HepG2 (cell line): Measurements from ENCODE around the gene TGM1. TPM values are rescaled to one million over a fixed set of nuclear protein-coding genes. Genes with fewer than 3 reads are reported as not detected.

Source experiments
- CTCF ChIP-seq: sonication (generic); formaldehyde crosslinking; IDR thresholded peaks from 2 replicates; pipeline ENCODE4 v1.5.0; 2020; ENCODE audit warnings: mild to moderate bottlenecking, missing genetic modification reagents, moderate library complexity
- DNMT1 ChIP-seq: sonication (generic); formaldehyde crosslinking; IDR thresholded peaks from 2 replicates; pipeline ENCODE4 v1.5.1; 2020; ENCODE audit warnings: mild to moderate bottlenecking, missing genetic modification reagents
- FOXA1 ChIP-seq, 2 experiments: fragments of 450-650 bp in 1 of 2; sonication (generic) in 1 of 2; formaldehyde crosslinking in 1 of 2; IDR thresholded peaks; 2 replicates each; pipeline versions ENCODE4 v1.4.0 to v1.6.1; 2016 to 2020; ENCODE audit warnings: missing genetic modification reagents in 1 of 2
- GTF2F1 ChIP-seq: fragments of 150-350 bp; IDR thresholded peaks from 2 replicates; pipeline ENCODE4 v1.6.1; 2014; ENCODE audit warnings: low read length
- KDM5B ChIP-seq: sonication (generic); formaldehyde crosslinking; IDR thresholded peaks from 2 replicates; pipeline ENCODE4 v1.4.0; 2020; ENCODE audit warnings: missing genetic modification reagents, mild to moderate bottlenecking, borderline replicate concordance
- KMT2B ChIP-seq: IDR thresholded peaks from 2 replicates; pipeline ENCODE4 v1.6.1; 2016; ENCODE audit warnings: missing genetic modification reagents, missing compliant biosample characterization
- MXI1 ChIP-seq: IDR thresholded peaks from 3 replicates; pipeline ENCODE4 v1.6.1; 2012; ENCODE audit warnings: low read depth, low read length, inconsistent platforms, borderline replicate concordance
- NFIB ChIP-seq: sonication (generic); formaldehyde crosslinking; IDR thresholded peaks from 2 replicates; pipeline ENCODE4 v1.9.0; 2021; ENCODE audit warnings: missing genetic modification reagents, mild to moderate bottlenecking, borderline replicate concordance
- PHF20 ChIP-seq: sonication (generic); formaldehyde crosslinking; IDR thresholded peaks from 2 replicates; pipeline ENCODE4 v1.5.0; 2020; ENCODE audit warnings: mild to moderate bottlenecking, missing genetic modification reagents
- POLR2AphosphoS5 ChIP-seq: IDR thresholded peaks from 2 replicates; pipeline ENCODE4 v1.6.1; 2012; ENCODE audit warnings: low read depth, low read length
- PREB ChIP-seq: sonication (generic); formaldehyde crosslinking; IDR thresholded peaks from 2 replicates; pipeline ENCODE4 v1.4.0; 2020; ENCODE audit warnings: missing genetic modification reagents
- RBM39 ChIP-seq: fragments of 200-400 bp; formaldehyde crosslinking; IDR thresholded peaks from one replicate; pipeline ENCODE4 v1.6.1; 2018; ENCODE audit warnings: antibody characterized with exemption, mild to moderate bottlenecking, low read depth, low read length; ENCODE audit not compliant: poor library complexity, severe bottlenecking
- SIN3B ChIP-seq: fragments of 150-350 bp; IDR thresholded peaks from 2 replicates; pipeline ENCODE4 v1.6.1; 2014; ENCODE audit warnings: low read length
- TCF12 ChIP-seq, 2 experiments: fragments of 450-650 bp in 1 of 2; sonication (generic) in 1 of 2; formaldehyde crosslinking in 1 of 2; IDR thresholded peaks; 2 replicates each; pipeline versions ENCODE4 v1.6.1 to v1.8.0; 2017 to 2022; ENCODE audit warnings: antibody characterized with exemption in 1 of 2, mild to moderate bottlenecking in 1 of 2, missing genetic modification reagents in 1 of 2, moderate library complexity in 1 of 2
- XRCC5 ChIP-seq: fragments of 200-400 bp; formaldehyde crosslinking; optimal IDR thresholded peaks from 2 replicates; pipeline ENCODE3; 2017; ENCODE audit warnings: mild to moderate bottlenecking, low read length
- ZBTB38 ChIP-seq: sonication (generic); formaldehyde crosslinking; IDR thresholded peaks from 2 replicates; pipeline ENCODE4 v1.5.1; 2020; ENCODE audit warnings: mild to moderate bottlenecking, missing genetic modification reagents
- ZMAT3 ChIP-seq: sonication (generic); formaldehyde crosslinking; conservative IDR thresholded peaks from 2 replicates; pipeline ENCODE4 v1.7.0; 2021; ENCODE audit warnings: missing genetic modification reagents
- ZNF256 ChIP-seq: sonication (generic); formaldehyde crosslinking; conservative IDR thresholded peaks from 2 replicates; pipeline ENCODE4 v1.4.0; 2020; ENCODE audit warnings: missing genetic modification reagents
- ZNF530 ChIP-seq: sonication (generic); formaldehyde crosslinking; IDR thresholded peaks from 2 replicates; pipeline ENCODE4 v1.5.0; 2020; ENCODE audit warnings: low read depth, mild to moderate bottlenecking, missing genetic modification reagents
- ZNF615 ChIP-seq: sonication (generic); formaldehyde crosslinking; IDR thresholded peaks from 2 replicates; pipeline ENCODE4 v1.5.0; 2020; ENCODE audit warnings: mild to moderate bottlenecking, missing genetic modification reagents, borderline replicate concordance
- ZNF674 ChIP-seq: sonication (generic); formaldehyde crosslinking; IDR thresholded peaks from 2 replicates; pipeline ENCODE4 v1.5.0; 2020; ENCODE audit warnings: low read depth, mild to moderate bottlenecking, missing genetic modification reagents
- ZNF792 ChIP-seq: IDR thresholded peaks from 2 replicates; pipeline ENCODE4 v1.6.1; 2016
- ZSCAN20 ChIP-seq: sonication (generic); formaldehyde crosslinking; IDR thresholded peaks from 2 replicates; pipeline ENCODE4 v1.4.0; 2020; ENCODE audit warnings: missing genetic modification reagents, mild to moderate bottlenecking, borderline replicate concordance
- ZSCAN21 ChIP-seq: sonication (generic); formaldehyde crosslinking; IDR thresholded peaks from 2 replicates; pipeline ENCODE4 v1.8.0; 2022; ENCODE audit warnings: mild to moderate bottlenecking, missing genetic modification reagents, moderate library complexity, borderline replicate concordance
- ZZZ3 ChIP-seq: sonication (generic); formaldehyde crosslinking; IDR thresholded peaks from 2 replicates; pipeline ENCODE4 v1.4.0; 2020; ENCODE audit warnings: missing genetic modification reagents, mild to moderate bottlenecking, borderline replicate concordance
- polyA plus RNA-seq, 8 experiments: library from polyadenylated mRNA; depleted of rRNA in 3 of 8; stranded (reverse) in 7 of 8; unstranded in 1 of 8; fragments of >200 nt; fragmentation: Illumina TruSeq in 4 of 8; extraction: Trizol in 4 of 8; gene quantifications; 2 replicates each; pipeline versions ENCODE4 v1.2.1 to v1.2.3, GENCODE V29; 2011 to 2016; ENCODE audit warnings: low read depth in 4 of 8, missing spikeins in 1 of 8, mixed read lengths in 1 of 8; ENCODE audit not compliant: insufficient read depth in 1 of 8
- total RNA-seq, 5 experiments: library from RNA; depleted of rRNA; stranded (reverse); fragments of >200 nt; fragmentation: Illumina TruSeq; extraction: Trizol; gene quantifications; 2 replicates each; pipeline ENCODE4 v1.2.3, GENCODE V29; 2016; ENCODE audit warnings: low read depth in 1 of 5
- TF ChIP-seq, protein P1 (sequence below): IDR thresholded peaks from 2 replicates; pipeline ENCODE4 v1.6.1; 2016

The TGM1 gene
- total and polyA plus RNA-seq, 2 of the 13 experiments (the other 11 are each of a cell fraction or from before 2014, with no cell fraction given), result 3.2 to 10.6 TPM

DNA sequence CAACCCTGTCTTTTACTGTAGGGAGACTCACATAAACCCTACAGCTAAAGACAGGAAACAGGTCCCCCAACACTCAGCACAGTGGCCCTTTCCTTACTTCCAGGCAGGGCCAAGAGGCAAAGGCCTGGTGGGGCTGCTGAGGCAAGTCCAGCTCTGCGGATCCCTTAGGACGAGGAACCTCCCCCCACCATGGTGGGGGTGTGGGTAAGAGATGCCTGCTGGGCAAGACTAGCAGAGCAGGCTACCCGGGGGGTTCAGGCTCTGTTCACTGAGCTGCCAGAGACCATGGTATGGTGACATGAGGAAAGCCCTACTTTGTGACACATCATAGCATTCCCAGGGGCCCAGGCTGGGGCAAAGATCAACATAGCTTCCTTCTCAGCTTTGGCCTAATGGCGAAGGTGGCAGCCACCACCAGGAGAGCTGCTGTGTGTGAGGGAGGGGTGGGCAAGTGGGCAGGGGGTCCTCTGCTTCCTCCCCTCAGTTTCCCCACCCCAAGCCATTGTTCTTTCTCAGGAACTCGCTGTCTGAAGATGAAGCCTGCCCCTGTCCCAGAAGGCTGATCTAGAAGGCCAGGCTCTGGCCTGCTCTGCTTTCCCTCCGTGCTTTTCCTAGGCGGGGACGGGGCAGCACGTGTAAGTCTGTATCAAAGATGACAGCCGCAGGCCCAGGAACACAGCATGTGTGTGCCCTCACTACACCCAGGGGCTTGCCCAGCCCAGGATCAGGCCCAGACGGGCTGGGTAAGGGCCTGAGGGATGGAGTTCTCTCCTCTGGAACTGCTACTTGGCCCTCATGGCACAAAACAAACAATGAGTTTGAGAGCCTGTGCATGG is 10.5 kb downstream of the TGM1 start (continued):
- no peak for TF ChIP-seq KMT2B (CRISPR knock-in tag)
- no peak for TF ChIP-seq POLR2AphosphoS5
- no peak for TF ChIP-seq GTF2F1
- TF ChIP-seq ZNF530 (CRISPR knock-in tag), result no peak
- no peak for TF ChIP-seq PREB (CRISPR knock-in tag)
- peak; percentile 93 for TF ChIP-seq DNMT1 (CRISPR knock-in tag)
- no peak for TF ChIP-seq NFIB (CRISPR knock-in tag)
- no peak for TF ChIP-seq ZSCAN20 (CRISPR knock-in tag)
- TF ChIP-seq ZNF615 (CRISPR knock-in tag), result no peak
- no peak for TF ChIP-seq ZNF674 (CRISPR knock-in tag)
- no peak for TF ChIP-seq SIN3B
- no peak for TF ChIP-seq CTCF (CRISPR knock-in tag)
- peak; percentile 51 for TF ChIP-seq XRCC5
- TF ChIP-seq, protein P1, sequence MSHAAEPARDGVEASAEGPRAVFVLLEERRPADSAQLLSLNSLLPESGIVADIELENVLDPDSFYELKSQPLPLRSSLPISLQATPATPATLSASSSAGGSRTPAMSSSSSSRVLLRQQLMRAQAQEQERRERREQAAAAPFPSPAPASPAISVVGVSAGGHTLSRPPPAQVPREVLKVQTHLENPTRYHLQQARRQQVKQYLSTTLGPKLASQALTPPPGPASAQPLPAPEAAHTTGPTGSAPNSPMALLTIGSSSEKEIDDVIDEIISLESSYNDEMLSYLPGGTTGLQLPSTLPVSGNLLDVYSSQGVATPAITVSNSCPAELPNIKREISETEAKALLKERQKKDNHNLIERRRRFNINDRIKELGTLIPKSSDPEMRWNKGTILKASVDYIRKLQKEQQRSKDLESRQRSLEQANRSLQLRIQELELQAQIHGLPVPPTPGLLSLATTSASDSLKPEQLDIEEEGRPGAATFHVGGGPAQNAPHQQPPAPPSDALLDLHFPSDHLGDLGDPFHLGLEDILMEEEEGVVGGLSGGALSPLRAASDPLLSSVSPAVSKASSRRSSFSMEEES (CRISPR knock-in tag), result peak; percentile 80
- peak; percentile 55; the same call in 1 of the 2 replicates for TF ChIP-seq ZNF792 (CRISPR knock-in tag)
- peak; percentile 21 for TF ChIP-seq ZMAT3
- peak; percentile 54; the same call in 1 of the 2 replicates for TF ChIP-seq ZSCAN21 (CRISPR knock-in tag)
- 0 out of 2 replicates have a peak, but pooled peaks have one; percentile 29 for TF ChIP-seq ZNF256 (CRISPR knock-in tag)
- TF ChIP-seq KDM5B (CRISPR knock-in tag), result 0 out of 2 replicates have a peak, but pooled peaks have one; percentile 9
- TF ChIP-seq ZZZ3 (CRISPR knock-in tag), result peak; percentile 48; the same call in 1 of the 2 replicates
- TF ChIP-seq MXI1, result no peak
- TF ChIP-seq TCF12 (IDR thresholded peaks at IDR 0.05), result no peak
- TF ChIP-seq TCF12 (CRISPR knock-in tag; IDR thresholded peaks at IDR 0.05), result 0 out of 2 replicates have a peak, but pooled peaks have one; percentile 11
- peak; percentile 89 for TF ChIP-seq ZBTB38 (CRISPR knock-in tag)
- TF ChIP-seq FOXA1 (IDR thresholded peaks at IDR 0.05), result no peak
- TF ChIP-seq FOXA1 (CRISPR knock-in tag; IDR thresholded peaks at IDR 0.05), result peak; percentile 91
- peak; percentile 47 for TF ChIP-seq RBM39
- TF ChIP-seq PHF20 (CRISPR knock-in tag), result peak; percentile 64; the same call in 1 of the 2 replicates
